Natural killer cell (primary cell): ENCODE data around the gene TNPO2. TPM values are rescaled to one million over a fixed set of nuclear protein-coding genes. Genes with fewer than 3 reads are reported as not detected.

Source experiments
- ATAC-seq, 3 donors: fragments of 150-1000 bp in 2 of 3; fragments of 200-7000 bp in 1 of 3; cut with Tn5 transposase; 1 replicate in 1 of 3; 2 replicates in 2 of 3; pipeline ENCODE4 v1.10.0; 2021; ENCODE audit warnings: mild to moderate bottlenecking in 2 of 3, moderate library complexity in 2 of 3
- DNase-seq, 2 donors: peaks; one replicate each; pipeline versions ENCODE4 v3.0.0 to v3.0.0-alpha.2; 2013 to 2021; ENCODE audit warnings: mixed read lengths in 1 of 2
- H3K27ac ChIP-seq: one replicate; pipeline ENCODE4 v1.5.1; 2013; ENCODE audit warnings: mild to moderate bottlenecking, low read length
- H3K27me3 ChIP-seq: one replicate; pipeline ENCODE4 v1.6.1; 2013; ENCODE audit warnings: low read length; ENCODE audit not compliant: control insufficient read depth, insufficient read depth
- H3K36me3 ChIP-seq: one replicate; pipeline ENCODE4 v1.6.1; 2013; ENCODE audit warnings: low read length; ENCODE audit not compliant: control insufficient read depth, insufficient read depth
- H3K4me1 ChIP-seq: one replicate; pipeline ENCODE4 v1.6.1; 2013; ENCODE audit warnings: low read length; ENCODE audit not compliant: control insufficient read depth, insufficient read depth
- H3K4me3 ChIP-seq: one replicate; pipeline ENCODE4 v1.5.1; 2013; ENCODE audit warnings: low read length
- H3K9me3 ChIP-seq: one replicate; pipeline ENCODE4 v1.6.1; 2013; ENCODE audit warnings: low read length; ENCODE audit not compliant: control insufficient read depth, insufficient read depth
- H3K27ac Mint-ChIP-seq, 2 donors: one replicate each; pipeline ENCODE4 v1.8.0; 2022; ENCODE audit warnings: mild to moderate bottlenecking in 2 of 2, mixed read lengths in 2 of 2, moderate library complexity in 1 of 2
- H3K27me3 Mint-ChIP-seq, 2 donors: one replicate each; pipeline ENCODE4 v1.8.0; 2022; ENCODE audit warnings: low read depth in 2 of 2, mixed read lengths in 2 of 2
- H3K36me3 Mint-ChIP-seq: one replicate; pipeline ENCODE4 v1.8.0; 2022; ENCODE audit warnings: mixed read lengths
- H3K4me1 Mint-ChIP-seq, 2 donors: one replicate each; pipeline ENCODE4 v1.8.0; 2022; ENCODE audit warnings: mixed read lengths in 2 of 2
- H3K4me3 Mint-ChIP-seq: one replicate; pipeline ENCODE4 v1.8.0; 2022; ENCODE audit warnings: mild to moderate bottlenecking, moderate library complexity, mixed read lengths
- H3K9me3 Mint-ChIP-seq, 2 donors: one replicate each; pipeline ENCODE4 v1.8.0; 2022; ENCODE audit warnings: mixed read lengths in 2 of 2
- WGBS: methylation state at CpG from one replicate; pipeline ENCODE4 v1.1.7; 2013; ENCODE audit warnings: missing lambda C conversion rate; ENCODE audit not compliant: insufficient coverage; 5-methylcytosine and 5-hydroxymethylcytosine counted together
- intact Hi-C: fragments of 100-400 bp; cut with micrococcal nuclease; formaldehyde crosslinking; loops from one replicate; pipeline ENCODE4 v1.14.2; 2022
- total RNA-seq, 4 donors: library from RNA; stranded (reverse); fragments of 120-200 nt in 1 of 4; gene quantifications; one replicate each; pipeline versions ENCODE4 v1.2.3 to v1.2.4, GENCODE V29; 2013 to 2022
- TF ChIP-seq, protein P1 (sequence below): fragments of 200-600 bp; IDR thresholded peaks from one replicate; pipeline ENCODE4 v1.8.0; 2022; ENCODE audit warnings: antibody characterized with exemption

The TNPO2 gene
- total RNA-seq, 3 donors from 2014 or later (not counting 1 experiment from before 2014, with no cell fraction given) = 56.8 to 66.6 (median 58.2) TPM

DNA sequence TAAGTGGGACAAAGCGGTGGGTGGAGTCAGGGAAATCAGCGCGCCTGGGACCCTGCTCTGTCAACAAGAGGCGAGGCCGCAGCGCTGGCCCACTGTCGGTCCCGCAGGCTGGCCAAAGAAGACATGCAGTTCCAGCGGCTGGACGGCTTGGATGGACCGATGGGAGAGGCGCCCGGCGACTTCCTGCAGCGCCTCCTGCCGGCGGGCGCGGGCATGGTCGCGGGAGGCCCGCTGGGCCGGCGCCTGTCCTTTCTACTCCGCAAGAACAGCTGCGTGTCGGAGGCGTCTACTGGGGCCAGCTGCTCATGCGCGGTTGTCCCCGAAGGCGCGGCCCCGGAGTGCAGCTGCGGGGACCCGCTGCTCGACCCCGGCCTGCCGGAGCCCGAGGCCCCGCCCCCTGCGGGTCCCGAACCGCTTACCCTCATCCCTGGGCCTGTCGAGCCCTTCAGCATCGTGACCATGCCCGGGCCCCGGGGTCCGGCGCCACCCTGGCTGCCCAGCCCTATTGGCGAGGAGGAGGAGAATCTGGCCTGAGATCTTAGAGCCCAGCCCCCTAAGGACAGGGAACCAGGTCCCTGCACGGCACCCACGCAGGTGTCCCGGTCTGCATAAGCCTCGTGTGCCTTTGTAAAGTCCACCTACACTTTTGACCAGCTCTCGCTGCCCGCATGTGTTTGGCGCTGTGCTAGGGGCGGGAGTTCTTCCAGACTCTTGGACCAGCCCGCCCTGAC lies 34.0 kb upstream of the TNPO2 start:
- H3K4me1 ChIP-seq = peaks cover 9% of the 10 kb centered on the region
- Mint-ChIP-seq H3K27me3 (peaks cover 0 to 9% of the 10 kb centered on the region in 2 donors), H3K9me3 (no peaks in the 10 kb centered on the region), H3K36me3 (no peaks in the 10 kb centered on the region), H3K4me1 (peaks cover 0 to 5% of the 10 kb centered on the region in 2 donors), H3K27ac (no peak overlapping the region), H3K4me3 (no peak overlapping the region)
- ATAC-seq = peak; percentile 80 to 83 (median 82)
- no peak overlapping the region for H3K4me3 ChIP-seq
- no peaks in the 10 kb centered on the region for H3K9me3 ChIP-seq
- intact Hi-C loops = loop anchor here (1.0 to 2.0 kb wide), 2 partner anchors 41 to 193 kb away; no protein-coding TSS in a partner anchor
- H3K27me3 ChIP-seq = peaks cover 2% of the 10 kb centered on the region
- 13% methylated on average over 60 of the region's 60 CpGs for WGBS
- peak; percentile 70 to 77 for DNase-seq
- no peak overlapping the region for H3K27ac ChIP-seq
- no peaks in the 10 kb centered on the region for H3K36me3 ChIP-seq
- TF ChIP-seq, protein P1, sequence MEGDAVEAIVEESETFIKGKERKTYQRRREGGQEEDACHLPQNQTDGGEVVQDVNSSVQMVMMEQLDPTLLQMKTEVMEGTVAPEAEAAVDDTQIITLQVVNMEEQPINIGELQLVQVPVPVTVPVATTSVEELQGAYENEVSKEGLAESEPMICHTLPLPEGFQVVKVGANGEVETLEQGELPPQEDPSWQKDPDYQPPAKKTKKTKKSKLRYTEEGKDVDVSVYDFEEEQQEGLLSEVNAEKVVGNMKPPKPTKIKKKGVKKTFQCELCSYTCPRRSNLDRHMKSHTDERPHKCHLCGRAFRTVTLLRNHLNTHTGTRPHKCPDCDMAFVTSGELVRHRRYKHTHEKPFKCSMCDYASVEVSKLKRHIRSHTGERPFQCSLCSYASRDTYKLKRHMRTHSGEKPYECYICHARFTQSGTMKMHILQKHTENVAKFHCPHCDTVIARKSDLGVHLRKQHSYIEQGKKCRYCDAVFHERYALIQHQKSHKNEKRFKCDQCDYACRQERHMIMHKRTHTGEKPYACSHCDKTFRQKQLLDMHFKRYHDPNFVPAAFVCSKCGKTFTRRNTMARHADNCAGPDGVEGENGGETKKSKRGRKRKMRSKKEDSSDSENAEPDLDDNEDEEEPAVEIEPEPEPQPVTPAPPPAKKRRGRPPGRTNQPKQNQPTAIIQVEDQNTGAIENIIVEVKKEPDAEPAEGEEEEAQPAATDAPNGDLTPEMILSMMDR = peak; percentile 83

- Mint-ChIP-seq H3K27ac (no peak overlapping the region), H3K4me1 (peaks cover 0 to 5% of the 10 kb centered on the region in 2 donors), H3K4me3 (peak overlapping the region; percentile 9), H3K27me3 (peaks cover 0 to 12% of the 10 kb centered on the region in 2 donors), H3K36me3 (no peaks in the 10 kb centered on the region), H3K9me3 (no peaks in the 10 kb centered on the region)
- H3K27me3 ChIP-seq = peaks cover 2% of the 10 kb centered on the region
- H3K4me3 ChIP-seq = no peak overlapping the region
- ATAC-seq = no peak
- WGBS = 91% methylated on average over 19 of the region's 19 CpGs
- no peaks in the 10 kb centered on the region for H3K9me3 ChIP-seq
- no peak overlapping the region for H3K27ac ChIP-seq
- no peak for DNase-seq
- no peaks in the 10 kb centered on the region for H3K36me3 ChIP-seq
- intact Hi-C loops = loop anchor here (2.0 kb wide), 1 partner anchor 40 kb away; no protein-coding TSS in a partner anchor
- H3K4me1 ChIP-seq = peaks cover 9% of the 10 kb centered on the region
- TF ChIP-seq, protein P1 = no peak
Observed at GRCh38 chr19:12756150-12756883, 32.6 kb upstream of the TNPO2 start.

DNA sequence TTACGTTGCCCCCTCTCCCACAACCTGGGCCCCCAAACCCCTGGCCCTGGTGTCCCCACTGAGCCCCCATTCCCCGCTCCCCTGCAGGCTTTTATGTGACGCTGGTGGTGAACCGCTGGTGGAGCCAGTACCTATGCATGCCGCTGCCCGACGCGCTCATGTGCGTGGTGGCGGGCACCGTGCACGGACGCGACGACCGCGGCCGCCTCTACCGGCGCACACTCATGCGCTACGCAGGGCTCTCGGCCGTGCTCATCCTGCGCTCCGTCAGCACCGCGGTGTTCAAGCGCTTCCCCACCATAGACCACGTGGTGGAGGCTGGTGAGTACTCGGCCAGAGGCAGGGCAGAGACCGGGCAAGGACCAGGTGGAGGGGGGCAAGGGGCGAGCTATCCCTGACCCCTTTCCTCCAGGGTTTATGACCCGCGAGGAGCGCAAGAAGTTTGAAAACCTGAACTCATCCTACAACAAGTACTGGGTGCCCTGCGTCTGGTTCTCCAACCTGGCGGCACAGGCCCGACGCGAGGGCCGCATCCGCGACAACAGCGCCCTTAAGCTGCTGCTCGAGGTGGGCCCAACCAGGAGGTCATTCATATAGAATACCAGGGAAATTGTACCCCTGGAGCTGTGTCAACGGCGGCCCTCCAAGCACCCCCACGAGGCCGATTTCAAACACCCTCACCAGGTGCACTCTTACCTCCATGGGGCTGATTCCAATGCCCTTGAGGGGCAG lies 30.9 kb upstream of the TNPO2 start:
- no peak overlapping the region for H3K4me3 ChIP-seq
- Mint-ChIP-seq H3K27me3 (peaks cover 13 to 20% of the 10 kb centered on the region in 2 donors), H3K36me3 (no peaks in the 10 kb centered on the region), H3K9me3 (no peaks in the 10 kb centered on the region), H3K4me3 (no peak overlapping the region), H3K4me1 (peaks cover 0 to 4% of the 10 kb centered on the region in 2 donors), H3K27ac (no peak overlapping the region)
- 71% methylated on average over 50 of the region's 50 CpGs for WGBS
- TF ChIP-seq, protein P1 = no peak
- DNase-seq (no peak), ATAC-seq (no peak)
- H3K36me3 ChIP-seq = no peaks in the 10 kb centered on the region
- H3K27me3 ChIP-seq = peaks cover 2% of the 10 kb centered on the region
- no peaks in the 10 kb centered on the region for H3K9me3 ChIP-seq
- intact Hi-C loops = no loop called here
- H3K4me1 ChIP-seq = peaks cover 9% of the 10 kb centered on the region
- H3K27ac ChIP-seq = no peak overlapping the region
